Stimulated activated CD4-positive, alpha-beta T cell treated with anti-CD3 and anti-CD28 coated beads, Interleukin-15, amount 100 ng/mL, for 48 hours (primary cell): ENCODE measurements around the gene CALML5.
"Not testable (repeated sequence)": the region's sequence is repeated elsewhere in the genome, so short reads cannot be mapped to it uniquely, and the experiment has no call there.

Experiments
- DNase-seq, 2 donors: peaks; one replicate each; pipeline ENCODE4 v3.0.0-alpha.2; 2020; ENCODE audit warnings: low read depth in 2 of 2

The CALML5 gene

GRCh38 chr10:5482016-5482415, 17.4 kb downstream of the CALML5 start:
- no peak for DNase-seq

GRCh38 chr10:5481121-5481520, 18.2 kb downstream of the CALML5 start:
- DNase-seq, result no peak

DNA sequence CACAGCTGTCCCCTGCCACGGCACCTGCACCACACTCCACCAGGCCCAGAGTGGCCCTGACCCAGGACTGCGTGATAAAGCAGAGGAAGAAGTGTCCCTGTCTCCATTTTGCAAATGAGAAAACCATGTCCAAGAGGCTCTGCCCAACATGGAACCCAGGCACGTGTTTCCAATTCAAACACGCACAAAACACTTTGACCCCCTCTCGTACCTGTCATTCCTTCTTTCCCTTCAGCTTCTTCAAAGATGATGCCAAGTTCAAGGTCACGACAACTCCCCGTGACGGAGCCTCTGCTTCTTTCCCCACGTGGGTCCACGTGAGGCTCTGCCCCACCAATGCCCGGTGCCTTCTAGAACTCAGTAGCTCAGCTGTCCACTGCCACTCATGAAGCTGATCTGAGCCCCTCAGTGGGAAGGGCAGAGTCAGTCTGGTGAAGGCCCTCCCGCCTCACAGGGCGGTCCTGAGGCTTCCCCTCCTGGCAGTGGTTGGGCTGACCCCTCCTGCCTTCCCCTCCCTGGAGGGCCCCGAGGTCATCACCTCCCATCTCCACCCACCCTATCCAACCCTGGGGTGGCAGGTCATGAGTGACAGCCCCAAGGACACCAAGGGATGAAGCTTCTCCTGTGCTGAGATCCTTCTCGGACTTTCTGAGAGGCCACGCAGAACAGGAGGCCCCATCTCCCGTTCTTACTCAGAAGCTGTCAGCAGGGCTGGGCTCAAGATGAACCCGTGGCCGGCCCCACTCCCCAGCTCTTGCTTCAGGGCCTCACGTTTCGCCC, 19.0 kb downstream of the CALML5 start:
- DNase-seq, result no peak

DNA sequence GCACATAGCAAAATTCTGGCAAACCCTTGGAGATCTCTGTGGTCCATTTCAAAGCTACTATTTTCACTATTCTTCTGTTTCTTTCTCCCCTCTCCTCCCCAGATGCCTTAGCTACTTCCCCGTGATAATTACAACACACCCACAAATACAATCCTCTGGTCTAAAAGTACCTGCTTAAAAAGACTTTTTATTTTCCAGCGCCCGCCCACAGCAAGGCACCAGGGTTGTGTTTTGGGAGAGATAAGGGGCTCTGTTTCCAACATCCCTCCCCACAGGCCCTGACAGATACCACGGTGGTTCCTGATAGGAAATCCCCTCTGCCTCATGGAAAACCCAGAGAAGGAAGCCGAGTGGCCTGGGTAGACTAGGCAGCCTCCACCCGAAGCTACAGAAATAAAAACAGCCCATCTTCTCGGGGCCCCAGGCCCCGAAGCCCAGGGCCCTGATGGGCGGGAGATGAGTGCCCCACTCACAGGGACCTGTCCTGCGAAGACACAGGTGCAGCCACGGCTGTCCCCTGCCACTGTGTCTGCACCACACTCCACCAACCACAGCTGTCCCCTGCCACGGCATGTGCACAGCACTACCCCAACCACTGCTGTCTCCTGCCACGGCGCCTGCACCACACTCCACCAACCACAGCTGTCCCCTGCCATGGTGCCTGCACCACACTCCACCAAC, 19.7 kb downstream of the CALML5 start:
- no peak for DNase-seq

DNA sequence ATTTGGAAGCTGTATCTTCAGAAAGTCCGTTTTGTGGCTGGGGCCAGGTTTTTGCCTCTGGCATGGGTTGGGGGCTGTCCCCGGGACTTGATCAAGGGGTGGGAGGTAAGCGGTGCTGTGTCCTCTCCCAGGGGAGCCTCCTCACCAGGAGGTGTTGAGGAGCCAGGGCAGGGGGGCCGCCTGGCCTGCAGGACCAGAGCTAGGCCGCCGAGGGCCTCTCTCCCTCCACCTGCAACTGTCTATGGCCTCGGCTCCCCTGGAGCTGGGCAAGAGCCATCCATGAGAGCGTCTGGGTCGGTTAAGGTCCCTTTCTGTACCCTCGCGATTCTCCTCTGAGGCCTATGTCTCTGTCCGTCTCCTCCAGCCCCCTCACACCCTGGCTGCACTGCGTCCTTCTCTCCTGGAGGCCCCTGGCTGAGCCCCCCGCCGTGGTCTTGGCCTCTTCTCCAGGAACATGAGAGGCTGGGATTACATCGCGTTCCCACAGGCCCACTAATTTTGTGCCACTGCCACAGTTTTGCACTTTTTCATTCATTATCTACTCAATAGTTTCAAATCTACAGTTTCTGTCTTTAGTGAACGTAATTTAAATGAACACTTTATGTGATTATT, 20.6 kb downstream of the CALML5 start:
- no peak for DNase-seq

GRCh38 chr10:5477948-5478693, 21.2 kb downstream of the CALML5 start:
- no peak for DNase-seq

DNA sequence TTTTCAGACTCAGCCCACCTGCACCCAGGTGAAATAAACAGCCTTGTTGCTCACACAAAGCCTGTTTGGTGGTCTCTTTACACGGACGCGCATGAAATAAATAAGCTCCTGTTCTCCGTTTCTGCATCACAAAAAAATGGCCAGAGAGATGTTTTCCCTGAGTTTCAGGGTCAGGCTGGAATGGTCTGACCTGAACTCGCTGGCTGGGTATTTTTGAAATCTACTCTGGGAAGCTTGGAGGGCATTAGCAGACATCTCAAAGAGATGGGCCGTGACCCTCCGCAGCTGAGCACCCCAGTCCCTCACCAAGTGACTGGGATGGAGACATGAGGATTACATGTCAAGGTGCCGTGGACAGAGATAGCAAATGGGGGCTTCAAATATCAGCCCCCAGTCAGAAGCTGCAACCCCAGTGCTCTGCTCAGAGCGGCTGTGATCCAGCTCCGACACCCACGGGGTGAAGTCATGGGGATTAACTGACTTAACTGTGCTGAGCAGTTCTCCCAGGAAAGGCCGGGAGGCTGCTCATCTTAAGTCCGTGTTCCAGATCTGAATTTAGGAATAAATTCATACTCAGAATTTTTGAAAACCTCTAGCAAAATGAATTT, 22.3 kb downstream of the CALML5 start:
- no peak for DNase-seq

- DNase-seq, result not testable (repeated sequence)
Measured at GRCh38 chr10:5475974-5476807, 23.2 kb downstream of the CALML5 start.

GRCh38 chr10:5475088-5475487, 24.3 kb downstream of the CALML5 start:
- DNase-seq, result not testable (repeated sequence)

- not testable (repeated sequence) for DNase-seq
Measured at GRCh38 chr10:5474642-5475041, 24.7 kb downstream of the CALML5 start.

- DNase-seq, result no peak
Measured at GRCh38 chr10:5470062-5470751, 29.2 kb downstream of the CALML5 start.

DNA sequence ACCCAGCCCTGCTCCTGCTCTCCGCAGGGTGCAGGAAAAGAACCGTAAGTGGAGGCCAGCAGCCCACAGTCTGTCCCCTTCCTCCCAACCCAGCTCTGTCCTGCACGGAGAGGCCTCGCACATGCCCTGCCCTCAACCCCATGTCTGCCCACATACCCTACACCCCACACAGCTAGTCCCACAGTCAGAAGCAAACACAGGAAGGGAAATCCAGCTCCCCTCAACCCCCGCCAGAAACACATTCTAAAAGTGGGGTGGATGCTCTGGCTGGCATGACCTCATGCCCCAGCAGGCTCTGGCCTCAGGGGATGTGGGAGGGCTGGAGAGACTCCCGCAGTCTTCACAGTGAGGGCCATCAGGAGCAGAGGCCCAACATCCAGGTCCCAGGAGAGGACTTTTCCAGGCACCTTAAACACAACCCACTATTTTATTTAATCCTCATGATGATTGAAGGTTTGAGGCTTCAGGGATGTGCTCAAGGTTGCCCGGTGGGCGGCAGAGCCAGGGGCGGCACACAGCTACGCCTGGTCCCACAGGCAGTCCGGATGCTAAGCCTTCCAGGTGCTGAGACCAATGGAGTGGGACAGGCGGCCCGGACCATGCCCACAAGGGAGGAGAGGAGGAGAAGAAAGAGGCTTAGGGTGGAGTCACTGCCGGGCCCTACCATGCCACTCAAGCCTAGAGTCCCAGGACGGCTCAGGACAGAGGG, 29.9 kb downstream of the CALML5 start:
- no peak for DNase-seq

GRCh38 chr10:5468262-5469106, 30.9 kb downstream of the CALML5 start:
- DNase-seq, result no peak

GRCh38 chr10:5467634-5468255, 31.6 kb downstream of the CALML5 start:
- DNase-seq, result no peak

DNA sequence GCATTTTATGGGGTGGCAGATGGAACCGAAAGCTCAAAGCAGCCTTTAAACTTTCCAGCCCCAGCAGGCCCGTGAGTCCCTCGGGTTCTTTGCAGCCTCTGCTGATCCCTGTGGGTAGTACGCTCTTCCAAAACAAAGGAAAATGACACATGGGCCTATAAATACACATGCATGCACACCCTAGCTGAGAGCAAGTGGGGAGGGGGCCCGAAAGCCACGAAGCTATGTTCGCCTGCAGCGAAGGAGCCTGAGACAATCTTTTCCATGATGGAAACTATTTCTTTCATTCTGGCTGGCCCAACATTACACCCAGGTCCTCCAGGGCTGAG, 32.2 kb downstream of the CALML5 start:
- no peak for DNase-seq

GRCh38 chr10:5466451-5467206, 32.7 kb downstream of the CALML5 start:
- no peak for DNase-seq

GRCh38 chr10:5465976-5466450, 33.4 kb downstream of the CALML5 start:
- DNase-seq, result no peak
